ENCODE data around the gene PANK1. TPM values are rescaled to one million over a fixed set of nuclear protein-coding genes. Genes with fewer than 3 reads are reported as not detected.

The PANK1 gene
- total and polyA plus RNA-seq, 2 of the 4 experiments (the other 2 are of a cell fraction): 3.0 to 8.8 TPM

DNA sequence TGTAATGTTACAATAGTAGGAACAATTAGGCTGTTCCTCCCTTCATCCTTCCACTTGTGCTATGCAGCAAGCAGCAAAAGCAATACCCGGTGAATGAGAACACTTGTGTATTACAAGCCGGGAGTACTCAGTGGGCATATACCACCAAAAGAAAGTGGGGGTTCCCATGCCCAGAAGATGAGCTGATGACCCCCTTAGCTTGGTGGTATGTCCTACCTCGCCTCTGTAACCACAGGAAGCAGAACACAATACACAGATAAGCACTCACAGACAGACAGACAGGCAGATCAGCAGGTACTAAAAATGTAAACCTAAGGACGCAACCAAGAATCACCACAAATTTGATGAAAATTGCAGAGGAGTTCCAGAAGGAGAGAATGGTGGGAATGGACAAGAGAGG is 40.9 kb upstream of the PANK1 start:
- no peak overlapping the region for H4K5ac ChIP-seq (ENCODE audit: low read depth, low read length)
- in situ Hi-C loops (cut with MboI; ENCODE audit: low sequenced_read_pairs) (no loop called here), dilution Hi-C loops (cut with HindIII; ENCODE audit: low sequenced_read_pairs, unreplicated experiment) (no loop called here), intact Hi-C loops (cut with micrococcal nuclease) (no loop called here)
- no peak overlapping the region for H4K8ac ChIP-seq (ENCODE audit: low read depth in 2 of 2, low read length in 2 of 2)
- H2AFZ ChIP-seq (replicated peaks; ENCODE audit: low read length, poor library complexity): no peak overlapping the region
- H2BK20ac ChIP-seq (ENCODE audit: low read depth, low read length): no peak overlapping the region
- no peaks in the 10 kb centered on the region for H3K36me3 ChIP-seq (ENCODE audit: control insufficient read depth, insufficient read depth, low read length)
- H3K9ac ChIP-seq (ENCODE audit: low read depth, low read length): no peak overlapping the region
- H3K79me1 ChIP-seq (ENCODE audit: low read depth in 1 of 2, low read length in 2 of 2): no peaks in the 10 kb centered on the region
- H3K4me3 ChIP-seq (ENCODE audit: insufficient read depth, low read depth, low read length): no peak overlapping the region
- no peaks in the 10 kb centered on the region for H3K4me1 ChIP-seq (ENCODE audit: control insufficient read depth, insufficient read depth, low read length)
- no CpG with 5 or more reads among the region's 4 CpGs for WGBS, 2 experiments (ENCODE audit: extremely low coverage in 2 of 2, insufficient read length in 1 of 2)
- H2AK5ac ChIP-seq (ENCODE audit: low read depth, low read length): no peak overlapping the region
- ChIA-PET CTCF (interaction anchor here (0.9 kb wide), 1 partner anchor 316 kb away, joined by 3 read pairs; no protein-coding TSS in a partner anchor), POLR2A (ENCODE audit: unreplicated experiment) (no interaction called here)
- no peak overlapping the region for H2BK120ac ChIP-seq (ENCODE audit: low read depth, low read length)
- H3K23ac ChIP-seq (ENCODE audit: low read depth, low read length): no peak overlapping the region
- no peak overlapping the region for H3K4ac ChIP-seq (ENCODE audit: low read depth, low read length)
- no peaks in the 10 kb centered on the region; the same call in 1 of the 2 replicates for H3K9me1 ChIP-seq (ENCODE audit: insufficient read depth, low read length)
- no peak for TF ChIP-seq NFE2L2 (IDR thresholded peaks at IDR 0.05; ENCODE audit: low read depth, low read length)
- TF ChIP-seq, protein P1, sequence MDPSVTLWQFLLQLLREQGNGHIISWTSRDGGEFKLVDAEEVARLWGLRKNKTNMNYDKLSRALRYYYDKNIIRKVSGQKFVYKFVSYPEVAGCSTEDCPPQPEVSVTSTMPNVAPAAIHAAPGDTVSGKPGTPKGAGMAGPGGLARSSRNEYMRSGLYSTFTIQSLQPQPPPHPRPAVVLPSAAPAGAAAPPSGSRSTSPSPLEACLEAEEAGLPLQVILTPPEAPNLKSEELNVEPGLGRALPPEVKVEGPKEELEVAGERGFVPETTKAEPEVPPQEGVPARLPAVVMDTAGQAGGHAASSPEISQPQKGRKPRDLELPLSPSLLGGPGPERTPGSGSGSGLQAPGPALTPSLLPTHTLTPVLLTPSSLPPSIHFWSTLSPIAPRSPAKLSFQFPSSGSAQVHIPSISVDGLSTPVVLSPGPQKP (IDR thresholded peaks at IDR 0.05; ENCODE audit: borderline replicate concordance, low read depth, low read length): no peak
- no peak for TF ChIP-seq FOS (IDR thresholded peaks at IDR 0.05; ENCODE audit: low read depth, low read length)
- TF ChIP-seq, protein P2, sequence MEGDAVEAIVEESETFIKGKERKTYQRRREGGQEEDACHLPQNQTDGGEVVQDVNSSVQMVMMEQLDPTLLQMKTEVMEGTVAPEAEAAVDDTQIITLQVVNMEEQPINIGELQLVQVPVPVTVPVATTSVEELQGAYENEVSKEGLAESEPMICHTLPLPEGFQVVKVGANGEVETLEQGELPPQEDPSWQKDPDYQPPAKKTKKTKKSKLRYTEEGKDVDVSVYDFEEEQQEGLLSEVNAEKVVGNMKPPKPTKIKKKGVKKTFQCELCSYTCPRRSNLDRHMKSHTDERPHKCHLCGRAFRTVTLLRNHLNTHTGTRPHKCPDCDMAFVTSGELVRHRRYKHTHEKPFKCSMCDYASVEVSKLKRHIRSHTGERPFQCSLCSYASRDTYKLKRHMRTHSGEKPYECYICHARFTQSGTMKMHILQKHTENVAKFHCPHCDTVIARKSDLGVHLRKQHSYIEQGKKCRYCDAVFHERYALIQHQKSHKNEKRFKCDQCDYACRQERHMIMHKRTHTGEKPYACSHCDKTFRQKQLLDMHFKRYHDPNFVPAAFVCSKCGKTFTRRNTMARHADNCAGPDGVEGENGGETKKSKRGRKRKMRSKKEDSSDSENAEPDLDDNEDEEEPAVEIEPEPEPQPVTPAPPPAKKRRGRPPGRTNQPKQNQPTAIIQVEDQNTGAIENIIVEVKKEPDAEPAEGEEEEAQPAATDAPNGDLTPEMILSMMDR (conservative IDR thresholded peaks at IDR 0.05; ENCODE audit: low read depth, low read length): no peak
- TF ChIP-seq CHD1 (IDR thresholded peaks at IDR 0.05; ENCODE audit: low read depth, low read length): no peak
- no peak for TF ChIP-seq MXI1 (IDR thresholded peaks at IDR 0.05; ENCODE audit: borderline replicate concordance, low read depth, low read length)
- no peak for TF ChIP-seq RCOR1 (IDR thresholded peaks at IDR 0.05; ENCODE audit: insufficient replicate concordance, low read length)
- TF ChIP-seq MAZ (IDR thresholded peaks at IDR 0.05; ENCODE audit: borderline replicate concordance, low read depth, low read length): no peak
- TF ChIP-seq POLR2A (IDR thresholded peaks at IDR 0.05; ENCODE audit: low read depth, low read length): no peak
- TF ChIP-seq, protein P3, sequence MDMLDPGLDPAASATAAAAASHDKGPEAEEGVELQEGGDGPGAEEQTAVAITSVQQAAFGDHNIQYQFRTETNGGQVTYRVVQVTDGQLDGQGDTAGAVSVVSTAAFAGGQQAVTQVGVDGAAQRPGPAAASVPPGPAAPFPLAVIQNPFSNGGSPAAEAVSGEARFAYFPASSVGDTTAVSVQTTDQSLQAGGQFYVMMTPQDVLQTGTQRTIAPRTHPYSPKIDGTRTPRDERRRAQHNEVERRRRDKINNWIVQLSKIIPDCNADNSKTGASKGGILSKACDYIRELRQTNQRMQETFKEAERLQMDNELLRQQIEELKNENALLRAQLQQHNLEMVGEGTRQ (IDR thresholded peaks at IDR 0.05; ENCODE audit: low read depth, low read length): no peak
- H3K18ac ChIP-seq (ENCODE audit: low read depth, low read length): no peak overlapping the region
- no peak overlapping the region for H3K56ac ChIP-seq (ENCODE audit: extremely low read depth, insufficient read depth, low read length)
- H4K20me1 ChIP-seq (ENCODE audit: insufficient read depth, low read length): no peaks in the 10 kb centered on the region
- ATAC-seq (ENCODE audit: low read depth) (no peak), DNase-seq (no peak)
- H3K27ac ChIP-seq (ENCODE audit: insufficient read depth, low read length): no peak overlapping the region
- no peak overlapping the region for H2AK9ac ChIP-seq (replicated peaks; ENCODE audit: low read depth, low read length, poor library complexity)
- no peaks in the 10 kb centered on the region for H3K27me3 ChIP-seq (ENCODE audit: control insufficient read depth, insufficient read depth, low read length)
- no peak overlapping the region for H3K14ac ChIP-seq (replicated peaks; ENCODE audit: low read depth, low read length)
- H3K4me2 ChIP-seq (ENCODE audit: low read depth, low read length): no peak overlapping the region
- H2BK15ac ChIP-seq (ENCODE audit: low read depth, low read length): no peak overlapping the region
- H2BK5ac ChIP-seq (ENCODE audit: low read depth, low read length, poor library complexity, severe bottlenecking): no peak overlapping the region
- no peaks in the 10 kb centered on the region for H3K9me3 ChIP-seq (ENCODE audit: control insufficient read depth, insufficient read depth, low read length)
- H4K91ac ChIP-seq (ENCODE audit: insufficient read depth, low read depth, low read length): no peak overlapping the region
- BruUV-seq (replicated peaks): no TSS peak

All from IMR-90 (cell line).